T-helper 17 cell (primary cell): ENCODE results near the gene MICB. TPM values are rescaled to one million over a fixed set of nuclear protein-coding genes. Genes with fewer than 3 reads are reported as not detected.

ENCODE experiments used
- ATAC-seq: fragments of 150-1000 bp; cut with Tn5 transposase; 2 replicates; pipeline ENCODE4 v1.10.0; 2021; ENCODE audit warnings: mild to moderate bottlenecking, moderate library complexity
- DNase-seq, 3 donors: peaks; one replicate each; pipeline versions ENCODE4 v3.0.0 to v3.0.0-alpha.2; 2020 to 2021
- H3K9me3 ChIP-seq: one replicate; pipeline ENCODE4 v1.7.0; 2013; ENCODE audit warnings: low read length, mild to moderate bottlenecking; ENCODE audit not compliant: control insufficient read depth, poor library complexity, severe bottlenecking
- H3K27ac Mint-ChIP-seq: one replicate; pipeline ENCODE4 v1.8.0; 2022; ENCODE audit warnings: mild to moderate bottlenecking, moderate library complexity, mixed read lengths
- H3K27me3 Mint-ChIP-seq: one replicate; pipeline ENCODE4 v1.8.0; 2022; ENCODE audit warnings: mixed read lengths
- H3K36me3 Mint-ChIP-seq: one replicate; pipeline ENCODE4 v1.8.0; 2022; ENCODE audit warnings: low read depth, mixed read lengths
- H3K4me1 Mint-ChIP-seq: one replicate; pipeline ENCODE4 v1.8.0; 2022; ENCODE audit warnings: mild to moderate bottlenecking, mixed read lengths
- H3K4me3 Mint-ChIP-seq: one replicate; pipeline ENCODE4 v1.8.0; 2022; ENCODE audit warnings: mild to moderate bottlenecking, moderate library complexity, mixed read lengths
- total RNA-seq, 4 donors: library from RNA in 2 of 4; stranded (reverse) in 2 of 4; gene quantifications; one replicate each; pipeline ENCODE4 v1.2.3 and lab custom pipeline; 2022 to 2026

MICB gene
- total RNA-seq, 2 donors from 2014 or later = 16.5 to 17.6 TPM

DNA sequence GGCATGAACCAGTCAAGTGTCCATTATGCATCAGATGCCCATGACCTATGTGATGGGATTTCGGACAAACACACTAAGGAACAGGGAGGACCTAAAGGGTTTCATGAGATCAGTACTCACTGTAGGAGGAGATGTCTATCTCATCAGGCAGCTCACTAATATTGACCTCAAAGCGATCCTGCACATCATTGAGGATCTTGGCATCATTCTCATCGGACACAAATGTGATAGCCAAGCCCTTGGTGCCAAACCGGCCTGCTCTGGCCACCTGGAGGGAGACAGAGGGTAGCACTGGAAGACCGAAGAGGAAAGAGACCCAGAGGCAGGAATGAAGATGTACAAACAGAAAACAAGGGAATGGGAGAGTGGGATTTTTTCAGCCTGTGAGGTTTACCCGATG is 32.7 kb downstream of the MICB start:
- H3K9me3 ChIP-seq = no peaks in the 10 kb centered on the region
- peaks cover 5% of the 10 kb centered on the region for H3K36me3 Mint-ChIP-seq
- peak overlapping the region; percentile 43 for H3K27ac Mint-ChIP-seq
- H3K4me1 Mint-ChIP-seq = peaks cover 3% of the 10 kb centered on the region
- no peaks in the 10 kb centered on the region for H3K27me3 Mint-ChIP-seq
- DNase-seq (no peak), ATAC-seq (no peak)
- peak overlapping the region; percentile 68 for H3K4me3 Mint-ChIP-seq

DNA sequence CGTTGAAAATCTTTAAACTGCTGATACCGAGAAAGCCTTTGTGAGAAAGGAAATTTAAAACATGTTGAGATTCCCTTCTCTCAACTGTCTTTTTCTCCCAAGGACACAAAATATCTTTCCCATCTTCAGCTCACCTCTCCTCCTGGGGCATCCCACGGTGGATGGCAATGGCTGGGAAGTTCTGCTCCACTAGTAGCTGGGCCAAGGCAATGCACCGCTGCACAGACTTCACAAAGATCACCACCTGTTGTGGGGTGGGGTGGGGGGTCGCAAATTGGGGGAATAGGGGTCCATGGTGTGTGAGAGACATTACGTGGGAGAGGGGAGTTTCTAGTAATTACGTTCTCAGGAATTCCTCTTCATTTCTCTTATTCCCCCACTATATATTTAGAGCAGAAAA is 33.2 kb downstream of the MICB start:
- ATAC-seq (no peak), DNase-seq (no peak)
- H3K27me3 Mint-ChIP-seq = no peaks in the 10 kb centered on the region
- H3K4me3 Mint-ChIP-seq = peak overlapping the region; percentile 68
- H3K9me3 ChIP-seq = no peaks in the 10 kb centered on the region
- H3K27ac Mint-ChIP-seq = peak overlapping the region; percentile 43
- H3K4me1 Mint-ChIP-seq = peaks cover 5% of the 10 kb centered on the region
- peaks cover 8% of the 10 kb centered on the region for H3K36me3 Mint-ChIP-seq

DNA sequence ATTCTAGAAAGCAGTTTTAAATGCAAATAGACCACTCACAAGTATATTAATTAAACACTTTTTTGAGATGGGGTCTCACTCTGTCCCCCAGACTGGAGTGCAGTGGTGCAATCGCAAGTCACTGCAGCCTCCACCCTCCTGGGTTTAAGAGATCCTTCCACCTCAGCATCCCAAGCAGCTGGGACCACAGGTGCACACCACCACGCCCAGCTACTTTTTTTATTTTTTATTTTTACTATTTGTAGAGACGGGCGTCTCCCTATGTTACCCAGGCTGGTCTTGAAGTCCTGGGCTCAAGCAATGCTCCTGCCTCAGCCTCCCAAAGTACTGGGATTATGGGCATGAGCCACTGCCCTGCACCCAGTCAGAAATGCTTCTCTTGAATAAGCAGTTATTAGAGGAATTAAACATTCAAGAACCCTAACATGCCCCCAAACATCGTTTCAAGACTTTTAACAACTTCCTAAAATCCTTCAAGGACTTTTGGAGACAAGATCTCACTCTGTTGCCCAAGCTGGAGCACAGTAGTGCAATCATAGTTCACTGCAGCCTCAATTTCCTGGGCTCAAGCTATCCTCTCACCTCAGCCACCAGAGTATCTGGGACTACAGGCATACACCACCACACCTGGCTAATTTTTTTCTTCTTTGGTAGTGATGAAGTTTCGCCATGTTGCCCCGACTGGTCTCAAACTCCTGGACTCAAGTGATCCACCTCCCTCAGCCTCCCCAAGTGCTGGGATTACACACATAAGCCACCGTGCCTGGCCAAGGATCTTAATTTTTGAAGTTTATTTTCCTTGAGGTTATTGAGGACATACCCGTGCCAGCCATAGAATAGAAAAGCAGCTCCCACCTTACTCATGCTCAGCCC is 34.1 kb downstream of the MICB start:
- no peak overlapping the region for H3K4me3 Mint-ChIP-seq
- H3K36me3 Mint-ChIP-seq = peaks cover 8% of the 10 kb centered on the region
- DNase-seq = no peak
- no peaks in the 10 kb centered on the region for H3K9me3 ChIP-seq
- H3K27me3 Mint-ChIP-seq = no peaks in the 10 kb centered on the region
- peak overlapping the region; percentile 43 for H3K27ac Mint-ChIP-seq
- ATAC-seq = no peak
- H3K4me1 Mint-ChIP-seq = peaks cover 4% of the 10 kb centered on the region

DNA sequence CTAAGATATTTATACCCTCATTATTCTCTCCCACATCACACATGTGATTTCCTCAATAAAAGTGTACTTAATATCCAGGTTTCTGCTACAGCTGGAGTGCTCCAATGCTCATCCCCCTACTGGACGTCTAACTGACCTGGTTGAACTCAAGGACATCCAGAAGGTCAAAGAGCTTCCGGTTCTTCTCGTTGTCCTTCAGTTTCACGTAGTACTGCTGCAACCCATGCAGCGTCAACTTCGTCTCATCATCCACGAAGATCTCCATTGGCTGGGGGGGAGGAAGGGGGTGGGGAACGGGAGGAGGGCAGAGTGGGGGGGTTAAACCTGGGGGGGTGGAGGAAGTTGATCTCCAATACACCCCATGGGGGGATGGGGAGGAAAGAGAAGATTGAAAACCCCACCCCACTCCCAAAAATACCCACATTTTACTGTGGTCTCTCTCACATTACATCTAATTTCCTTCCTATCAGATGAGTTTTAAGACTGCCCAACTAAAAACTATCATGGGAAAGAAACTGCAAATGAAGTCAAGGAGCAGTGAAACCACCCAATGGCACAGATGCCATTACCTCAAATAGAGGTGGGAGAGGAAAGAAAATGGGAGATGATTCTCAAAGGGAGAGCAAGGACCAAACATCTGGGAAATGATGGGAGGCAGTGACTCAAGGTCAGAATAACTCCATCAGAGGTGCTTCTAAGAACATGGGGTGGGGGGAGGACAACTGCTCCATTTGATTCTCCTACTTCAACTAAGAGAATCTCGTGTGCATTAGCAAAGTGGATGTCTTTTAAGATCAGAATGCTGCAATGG is 34.9 kb downstream of the MICB start:
- H3K27me3 Mint-ChIP-seq = no peaks in the 10 kb centered on the region
- H3K36me3 Mint-ChIP-seq = peaks cover 8% of the 10 kb centered on the region
- H3K4me3 Mint-ChIP-seq = no peak overlapping the region
- peaks cover 4% of the 10 kb centered on the region for H3K4me1 Mint-ChIP-seq
- no peaks in the 10 kb centered on the region for H3K9me3 ChIP-seq
- no peak for ATAC-seq
- no peak for DNase-seq
- H3K27ac Mint-ChIP-seq = peak overlapping the region; percentile 24

DNA sequence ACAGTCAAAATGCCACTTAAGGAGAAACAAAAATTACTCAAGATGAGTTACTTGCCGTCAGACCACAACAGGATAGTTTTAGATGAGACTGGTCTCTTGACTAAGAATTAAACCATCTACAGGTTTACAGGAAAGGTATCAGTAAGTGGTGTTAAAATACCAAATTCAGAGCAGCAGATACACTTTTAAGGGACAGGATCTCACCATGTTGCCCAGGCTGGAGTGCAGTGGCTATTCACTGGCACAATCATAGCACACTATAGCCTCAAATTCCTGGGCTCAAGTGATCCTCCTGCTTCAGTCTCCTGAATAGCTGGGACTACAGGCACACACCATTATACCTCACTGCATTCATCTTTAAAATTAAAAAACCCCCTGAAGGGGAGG is 35.5 kb downstream of the MICB start:
- Mint-ChIP-seq H3K4me3 (no peak overlapping the region), H3K27me3 (no peaks in the 10 kb centered on the region), H3K36me3 (peaks cover 8% of the 10 kb centered on the region), H3K27ac (peak overlapping the region; percentile 24), H3K4me1 (peaks cover 6% of the 10 kb centered on the region)
- DNase-seq (no peak), ATAC-seq (no peak)
- H3K9me3 ChIP-seq = no peaks in the 10 kb centered on the region

DNA sequence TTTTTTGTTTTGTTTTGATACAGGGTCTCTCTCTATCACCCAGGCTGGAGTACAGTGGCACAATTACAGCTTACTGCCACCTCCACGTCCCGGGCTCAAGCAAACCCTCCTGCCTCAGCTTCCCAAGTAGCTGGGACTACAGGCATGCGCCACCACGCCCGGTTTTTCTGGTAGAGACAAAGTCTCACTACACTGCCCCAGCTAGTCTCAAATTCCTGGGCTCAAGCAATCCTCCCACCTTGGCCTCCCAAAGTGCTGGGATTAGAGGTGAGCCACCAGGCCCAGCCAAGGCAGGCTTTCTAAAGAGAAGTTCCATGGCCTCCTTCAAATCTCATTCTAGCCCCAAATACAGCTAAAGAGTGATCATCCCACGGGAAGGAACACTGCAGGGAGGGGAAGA is 36.1 kb downstream of the MICB start:
- no peaks in the 10 kb centered on the region for H3K9me3 ChIP-seq
- Mint-ChIP-seq H3K27me3 (no peaks in the 10 kb centered on the region), H3K4me1 (peaks cover 12% of the 10 kb centered on the region), H3K4me3 (no peak overlapping the region), H3K27ac (no peak overlapping the region), H3K36me3 (peaks cover 10% of the 10 kb centered on the region)
- DNase-seq (no peak), ATAC-seq (no peak)

DNA sequence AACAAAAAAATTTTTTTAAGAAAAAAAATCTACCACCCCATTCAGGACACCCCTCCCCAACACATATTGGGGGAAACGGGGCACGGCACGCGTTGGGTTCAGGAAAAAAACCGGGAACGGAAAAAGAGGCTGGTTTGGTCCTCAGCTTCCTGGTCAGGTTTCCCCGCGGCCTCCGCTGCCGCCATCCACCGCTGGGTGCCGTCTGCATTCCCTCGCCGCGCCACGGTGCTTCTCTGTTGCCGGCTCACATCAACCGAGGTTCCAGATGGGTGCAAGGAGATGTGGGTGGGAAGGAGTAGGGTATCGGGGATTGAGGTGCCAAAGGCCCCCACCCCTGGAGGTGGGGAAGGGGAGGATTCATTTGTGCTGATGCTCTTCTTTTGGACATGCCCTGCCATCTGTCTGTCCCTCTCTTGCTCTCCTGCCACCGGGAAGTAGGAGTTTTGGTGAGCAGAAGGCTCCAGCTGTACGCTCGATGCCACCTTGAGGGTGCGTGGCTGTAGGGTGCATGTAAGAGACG is 36.6 kb downstream of the MICB start:
- Mint-ChIP-seq H3K36me3 (peaks cover 15% of the 10 kb centered on the region), H3K4me1 (peaks cover 18% of the 10 kb centered on the region), H3K27ac (no peak overlapping the region), H3K27me3 (no peaks in the 10 kb centered on the region), H3K4me3 (no peak overlapping the region)
- no peak for DNase-seq
- H3K9me3 ChIP-seq = no peaks in the 10 kb centered on the region
- no peak for ATAC-seq

DNA sequence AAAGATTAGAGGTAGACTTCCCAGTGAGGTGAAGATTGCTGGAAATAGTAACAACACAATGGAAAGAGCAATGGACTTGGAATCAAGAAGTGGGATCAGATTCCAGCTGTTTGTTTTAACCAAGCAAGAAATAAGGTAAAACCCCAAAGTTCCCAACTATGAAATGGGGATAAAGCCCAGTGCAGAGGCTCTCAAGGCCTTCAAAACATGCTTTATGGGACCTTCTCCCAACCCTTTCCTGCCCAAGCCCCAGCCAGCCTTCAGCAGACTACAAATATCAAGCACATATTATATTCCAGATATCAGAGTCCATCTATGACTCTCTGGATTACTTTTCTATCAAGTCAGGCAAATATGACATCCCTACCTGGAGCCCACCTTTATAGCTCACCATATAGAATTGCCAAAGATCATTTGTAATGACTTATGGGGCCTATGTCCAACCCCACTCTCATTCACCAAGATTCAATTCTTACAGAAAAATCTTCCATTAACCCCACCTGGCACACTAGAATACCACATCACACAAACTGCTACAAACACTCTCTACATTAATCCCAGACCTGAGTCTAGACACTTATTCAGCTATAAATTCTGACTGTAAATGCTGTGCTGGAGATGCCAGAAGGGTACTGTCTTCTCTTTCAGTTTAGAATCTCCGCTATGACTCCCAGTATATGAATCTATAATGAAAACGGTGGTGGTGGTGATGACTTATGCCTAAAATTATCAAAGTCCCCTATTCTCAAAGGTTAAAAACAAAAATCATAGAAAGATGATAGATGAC is 37.8 kb downstream of the MICB start:
- H3K27me3 Mint-ChIP-seq = no peaks in the 10 kb centered on the region
- peaks cover 29% of the 10 kb centered on the region for H3K4me1 Mint-ChIP-seq
- H3K4me3 Mint-ChIP-seq = peak overlapping the region; percentile 50
- H3K9me3 ChIP-seq = no peaks in the 10 kb centered on the region
- ATAC-seq = no peak
- H3K36me3 Mint-ChIP-seq = peaks cover 18% of the 10 kb centered on the region
- DNase-seq = no peak
- H3K27ac Mint-ChIP-seq = peak overlapping the region; percentile 86

DNA sequence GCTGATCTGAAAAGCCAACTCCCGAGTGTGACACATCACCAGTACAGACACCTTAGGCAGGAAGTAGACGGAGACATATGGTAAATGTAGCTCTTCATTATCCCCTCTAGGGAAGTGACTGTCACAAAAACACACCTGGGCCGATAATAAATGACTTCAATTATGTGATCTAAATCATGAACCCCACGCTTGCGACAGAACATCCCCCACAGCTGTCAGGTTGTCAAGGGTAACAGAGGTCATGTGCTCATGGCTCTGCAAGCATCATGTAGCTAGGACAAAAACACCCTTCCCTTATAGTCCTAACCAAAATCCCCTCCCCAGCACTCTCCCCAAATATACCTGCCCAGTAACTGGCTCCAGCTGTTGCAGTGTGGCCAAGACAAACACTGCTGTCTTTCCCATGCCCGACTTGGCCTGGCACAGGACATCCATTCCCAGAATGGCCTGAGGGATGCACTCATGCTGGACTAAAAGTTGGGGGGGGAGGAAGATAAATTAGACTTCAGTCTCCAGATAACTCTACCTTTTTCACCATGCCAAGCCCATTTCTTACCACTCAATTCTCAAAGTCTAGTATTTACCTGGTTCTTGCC is 41.0 kb downstream of the MICB start:
- peaks cover 22% of the 10 kb centered on the region for H3K36me3 Mint-ChIP-seq
- H3K4me1 Mint-ChIP-seq = peaks cover 47% of the 10 kb centered on the region
- H3K9me3 ChIP-seq = no peaks in the 10 kb centered on the region
- no peak for ATAC-seq
- DNase-seq = no peak
- peak overlapping the region; percentile 100 for H3K27ac Mint-ChIP-seq
- no peaks in the 10 kb centered on the region for H3K27me3 Mint-ChIP-seq
- H3K4me3 Mint-ChIP-seq = peak overlapping the region; percentile 97

DNA sequence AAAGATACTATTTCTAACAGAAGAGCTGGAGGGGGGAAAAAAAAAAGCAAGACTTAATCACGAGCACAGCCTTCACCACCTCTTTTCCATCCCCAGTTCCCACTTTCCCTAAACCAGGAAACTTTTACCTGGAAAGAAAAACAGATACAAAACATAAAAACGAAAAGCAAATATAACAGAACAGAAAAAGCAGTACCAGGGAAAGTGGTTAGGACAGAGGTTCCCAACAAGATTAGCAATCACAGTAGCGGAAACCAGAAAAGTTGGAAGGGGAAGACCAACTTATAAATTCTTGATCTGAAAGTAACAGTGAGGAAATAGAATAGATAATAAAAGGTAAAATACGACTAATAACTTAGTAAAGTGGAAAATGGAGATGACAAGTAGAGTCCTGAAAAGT is 42.7 kb downstream of the MICB start:
- H3K36me3 Mint-ChIP-seq = peaks cover 22% of the 10 kb centered on the region
- peaks cover 48% of the 10 kb centered on the region for H3K4me1 Mint-ChIP-seq

DNA sequence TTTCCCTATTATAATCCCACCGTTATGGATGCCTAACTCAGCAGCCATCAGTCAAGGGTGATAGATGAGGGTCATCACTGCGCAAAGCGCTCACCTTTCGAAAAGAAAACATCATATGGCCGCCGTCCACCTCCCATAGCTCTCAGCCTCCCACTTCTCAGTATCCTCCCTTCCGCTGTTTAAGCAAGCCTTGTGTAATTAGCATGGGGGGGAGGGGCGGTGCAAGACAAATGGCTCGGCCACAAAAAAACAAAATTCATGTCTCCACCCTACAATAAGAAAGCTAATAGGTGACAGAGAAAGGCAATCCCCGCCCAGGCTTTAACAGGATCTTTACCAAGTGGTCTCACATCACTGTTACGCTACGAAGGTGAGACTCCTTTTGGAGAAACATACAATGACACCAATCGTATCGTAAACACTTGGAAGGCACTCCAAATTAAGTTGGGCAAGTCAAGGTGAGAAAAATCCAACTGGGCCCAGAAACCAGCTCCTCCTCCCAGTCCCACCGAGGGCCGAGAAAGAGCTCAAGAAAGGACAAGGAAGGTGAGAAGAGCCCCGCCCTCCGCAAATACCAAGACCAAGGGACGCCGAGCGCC is 43.2 kb downstream of the MICB start:
- Mint-ChIP-seq H3K4me1 (peaks cover 49% of the 10 kb centered on the region), H3K27ac (peak overlapping the region; percentile 100), H3K4me3 (peak overlapping the region; percentile 97), H3K27me3 (no peaks in the 10 kb centered on the region), H3K36me3 (peaks cover 18% of the 10 kb centered on the region)
- ATAC-seq (peak; percentile 50), DNase-seq (peak; percentile 32 to 56 (median 47))
- H3K9me3 ChIP-seq = no peaks in the 10 kb centered on the region

More for the DNA sequence above, 42.7 kb downstream of the MICB start:
- ATAC-seq (no peak), DNase-seq (no peak)
- H3K9me3 ChIP-seq = no peaks in the 10 kb centered on the region
- H3K27me3 Mint-ChIP-seq = no peaks in the 10 kb centered on the region
- H3K4me3 Mint-ChIP-seq = peak overlapping the region; percentile 97
- peak overlapping the region; percentile 100 for H3K27ac Mint-ChIP-seq
